H54 (cell line): ENCODE results near the gene CCDC85C.

Experiments used
- DNase-seq: peaks from one replicate; pipeline ENCODE4 v3.0.0; 2011; ENCODE audit warnings: low spot score, mixed read lengths; ENCODE audit not compliant: insufficient read length
- FAIRE-seq: peaks from 3 replicates; lab custom pipeline; 2011; peaks lifted over from hg19 to GRCh38; lab: Jason Lieb, UNC
- POLR2A ChIP-seq: IDR thresholded peaks from 2 replicates; pipeline ENCODE4 v1.6.1; 2011; ENCODE audit warnings: low read depth, mild to moderate bottlenecking, low read length

CCDC85C gene

GRCh38 chr14:99581374-99581773 lies 22.6 kb downstream of the CCDC85C start:
- no peak for FAIRE-seq

GRCh38 chr14:99579903-99580571 lies 24.0 kb downstream of the CCDC85C start:
- DNase-seq (peak; percentile 86), FAIRE-seq (no peak)
- TF ChIP-seq POLR2A, result no peak

More at GRCh38 chr14:99581374-99581773, 22.6 kb downstream of the CCDC85C start:
- no peak for DNase-seq
- no peak for TF ChIP-seq POLR2A

GRCh38 chr14:99579120-99579836 lies 24.7 kb downstream of the CCDC85C start:
- no peak for DNase-seq
- FAIRE-seq, result no peak
- no peak for TF ChIP-seq POLR2A

GRCh38 chr14:99578541-99579101 lies 25.4 kb downstream of the CCDC85C start:
- no peak for TF ChIP-seq POLR2A
- DNase-seq (no peak), FAIRE-seq (no peak)

- no peak for DNase-seq
- FAIRE-seq, result no peak
- TF ChIP-seq POLR2A, result no peak
These were observed 27.0 kb downstream of the CCDC85C start for GRCh38 chr14:99576761-99577705.

GRCh38 chr14:99576304-99576703 lies 27.7 kb downstream of the CCDC85C start:
- FAIRE-seq (no peak), DNase-seq (no peak)
- TF ChIP-seq POLR2A, result no peak

- TF ChIP-seq POLR2A, result no peak
- FAIRE-seq, result no peak
- peak; percentile 77 for DNase-seq
These were observed 28.7 kb downstream of the CCDC85C start for GRCh38 chr14:99575043-99576023.

- DNase-seq (peak; percentile 71), FAIRE-seq (peak; percentile 43)
These were observed 29.7 kb downstream of the CCDC85C start for GRCh38 chr14:99574099-99574880.

GRCh38 chr14:99573436-99574098 lies 30.4 kb downstream of the CCDC85C start:
- no peak for TF ChIP-seq POLR2A
- FAIRE-seq (no peak), DNase-seq (no peak)

More at GRCh38 chr14:99574099-99574880, 29.7 kb downstream of the CCDC85C start:
- TF ChIP-seq POLR2A, result no peak

GRCh38 chr14:99573000-99573330 lies 31.0 kb downstream of the CCDC85C start:
- no peak for TF ChIP-seq POLR2A
- FAIRE-seq, result no peak
- no peak for DNase-seq
